ENCODE measurements around the gene ARPC1B.
"Not testable (repeated sequence)": the region's sequence is repeated elsewhere in the genome, so short reads cannot be mapped to it uniquely, and the experiment has no call there.

The ARPC1B gene

GRCh38 chr7:99368750-99369389, 5.7 kb upstream of the ARPC1B start:
- no peak for DNase-seq (ENCODE audit: low read depth in 2 of 2)

GRCh38 chr7:99369767-99370391, 4.7 kb upstream of the ARPC1B start:
- DNase-seq (ENCODE audit: low read depth in 2 of 2) = no peak

GRCh38 chr7:99371376-99371920, 3.1 kb upstream of the ARPC1B start:
- DNase-seq (ENCODE audit: low read depth in 2 of 2) = no peak

GRCh38 chr7:99372275-99373090, 2.0 kb upstream of the ARPC1B start:
- no peak for DNase-seq (ENCODE audit: low read depth in 2 of 2)

- DNase-seq (ENCODE audit: low read depth in 2 of 2) = no peak
These were observed 1.2 kb upstream of the ARPC1B start for GRCh38 chr7:99373091-99374066.

GRCh38 chr7:99375070-99375807, 709 bp downstream of the ARPC1B start:
- peak; percentile 31 to 46 for DNase-seq (ENCODE audit: low read depth in 2 of 2)

GRCh38 chr7:99379043-99379577, 4.6 kb downstream of the ARPC1B start:
- DNase-seq (ENCODE audit: low read depth in 2 of 2) = no peak

GRCh38 chr7:99379693-99380031, 5.1 kb downstream of the ARPC1B start:
- DNase-seq (ENCODE audit: low read depth in 2 of 2) = not testable (repeated sequence)

GRCh38 chr7:99380032-99380822, 5.7 kb downstream of the ARPC1B start:
- peak in 1 of 2 donors; percentile 18 for DNase-seq (ENCODE audit: low read depth in 2 of 2)

GRCh38 chr7:99380823-99381663, 6.5 kb downstream of the ARPC1B start:
- DNase-seq (ENCODE audit: low read depth in 2 of 2) = peak; percentile 75 to 81

GRCh38 chr7:99381664-99382075, 7.1 kb downstream of the ARPC1B start:
- no peak for DNase-seq (ENCODE audit: low read depth in 2 of 2)

GRCh38 chr7:99383203-99383602, 8.7 kb downstream of the ARPC1B start:
- no peak for DNase-seq (ENCODE audit: low read depth in 2 of 2)

- DNase-seq (ENCODE audit: low read depth in 2 of 2) = no peak
These were observed 9.4 kb downstream of the ARPC1B start for GRCh38 chr7:99383791-99384370.

- DNase-seq (ENCODE audit: low read depth in 2 of 2) = no peak
These were observed 10.0 kb downstream of the ARPC1B start for GRCh38 chr7:99384523-99384922.

- no peak for DNase-seq (ENCODE audit: low read depth in 2 of 2)
These were observed 11.0 kb downstream of the ARPC1B start for GRCh38 chr7:99385564-99385963.

GRCh38 chr7:99386584-99387238, 12.2 kb downstream of the ARPC1B start:
- no peak for DNase-seq (ENCODE audit: low read depth in 2 of 2)

- DNase-seq (ENCODE audit: low read depth in 2 of 2) = not testable (repeated sequence)
These were observed 12.7 kb downstream of the ARPC1B start for GRCh38 chr7:99387239-99387635.

- DNase-seq (ENCODE audit: low read depth in 2 of 2) = no peak
These were observed 13.4 kb downstream of the ARPC1B start for GRCh38 chr7:99387912-99388311.

Measured in activated CD4-positive, alpha-beta T cell treated with anti-CD3 and anti-CD28 coated beads for 24 hours (primary cell).